Measurements from ENCODE around the gene TRIM8.
A peak's percentile ranks its signal among the peaks of the same experiment; 100 is the strongest.

TRIM8 gene

GRCh38 chr10:102626026-102626685 lies 18.1 kb upstream of the TRIM8 start:
- Histone ChIP-seq H3K27ac (replicated peaks) (no peak overlapping the region), H3K27me3 (ENCODE audit: insufficient read depth, poor library complexity, severe bottlenecking) (no peaks in the 10 kb centered on the region), H3K4me3 (replicated peaks; ENCODE audit: insufficient read depth, low read length) (no peak overlapping the region)
- DNase-seq (ENCODE audit: low read depth in 1 of 2, low spot score in 1 of 2) = peak in 1 of 2 experiments; percentile 45
- TF ChIP-seq SPI1 (IDR thresholded peaks at IDR 0.05; ENCODE audit: borderline replicate concordance, low read depth) = peak; percentile 39; the same call in 1 of the 2 replicates
- no peak for TF ChIP-seq POLR2AphosphoS5 (IDR thresholded peaks at IDR 0.05; ENCODE audit: low read depth)

- no peak overlapping the region for H3K27ac ChIP-seq (replicated peaks)
- no peak for DNase-seq (ENCODE audit: low read depth in 1 of 2, low spot score in 1 of 2)
- TF ChIP-seq REST (IDR thresholded peaks at IDR 0.05; ENCODE audit: insufficient replicate concordance, low read depth) = no peak
- no peak for TF ChIP-seq POLR2AphosphoS5 (IDR thresholded peaks at IDR 0.05; ENCODE audit: low read depth)
- no peak overlapping the region for H3K4me3 ChIP-seq (replicated peaks; ENCODE audit: insufficient read depth, low read length)
- H3K27me3 ChIP-seq (ENCODE audit: insufficient read depth, poor library complexity, severe bottlenecking) = no peaks in the 10 kb centered on the region
Measured at GRCh38 chr10:102627291-102627735, 17.0 kb upstream of the TRIM8 start.

GRCh38 chr10:102627736-102628293 lies 16.5 kb upstream of the TRIM8 start:
- TF ChIP-seq REST (IDR thresholded peaks at IDR 0.05; ENCODE audit: insufficient replicate concordance, low read depth) (no peak), GABPA (IDR thresholded peaks at IDR 0.05; ENCODE audit: low read depth) (no peak), CTCF (IDR thresholded peaks at IDR 0.05; ENCODE audit: insufficient read depth, low read length) (no peak), POLR2AphosphoS5 (IDR thresholded peaks at IDR 0.05; ENCODE audit: low read depth) (no peak), SPI1 (IDR thresholded peaks at IDR 0.05; ENCODE audit: borderline replicate concordance, low read depth) (no peak)
- DNase-seq (ENCODE audit: low read depth in 1 of 2, low spot score in 1 of 2) = no peak
- H3K27ac ChIP-seq (replicated peaks) = no peak overlapping the region
- H3K4me3 ChIP-seq (replicated peaks; ENCODE audit: insufficient read depth, low read length) = no peak overlapping the region
- no peaks in the 10 kb centered on the region for H3K27me3 ChIP-seq (ENCODE audit: insufficient read depth, poor library complexity, severe bottlenecking)

GRCh38 chr10:102628451-102628911 lies 15.8 kb upstream of the TRIM8 start:
- Histone ChIP-seq H3K27me3 (ENCODE audit: insufficient read depth, poor library complexity, severe bottlenecking) (no peaks in the 10 kb centered on the region), H3K4me3 (replicated peaks; ENCODE audit: insufficient read depth, low read length) (no peak overlapping the region), H3K27ac (replicated peaks) (no peak overlapping the region)
- no peak for DNase-seq (ENCODE audit: low read depth in 1 of 2, low spot score in 1 of 2)
- TF ChIP-seq REST (IDR thresholded peaks at IDR 0.05; ENCODE audit: insufficient replicate concordance, low read depth) = no peak

Measured in HL-60 (cell line).